Activated CD4-positive, alpha-beta T cell treated with anti-CD3 and anti-CD28 coated beads for 36 hours (primary cell): Measurements from ENCODE around the gene UBE2E2. TPM values are rescaled to one million over a fixed set of nuclear protein-coding genes. Genes with fewer than 3 reads are reported as not detected.

Source experiments
- ATAC-seq: fragments of 200-7000 bp; cut with Tn5 transposase; one replicate; pipeline ENCODE4 v1.10.0; 2021; ENCODE audit warnings: mild to moderate bottlenecking, moderate library complexity
- CTCF ChIA-PET: fragments of 350-600 bp; sonication (Branson Sonifier 250); formaldehyde crosslinking; loops from one replicate; lab custom pipeline; 2021; ENCODE audit warnings: antibody characterized with exemption; lab: Charles Lee
- POLR2A ChIA-PET: fragments of 350-600 bp; sonication (Branson Sonifier 250); formaldehyde crosslinking; loops from one replicate; lab custom pipeline; 2021; ENCODE audit warnings: antibody characterized with exemption, inconsistent platforms; lab: Charles Lee
- DNase-seq: peaks from one replicate; pipeline ENCODE4 v3.0.0-alpha.2; 2020
- H3K27ac Mint-ChIP-seq: one replicate; pipeline ENCODE4 v1.8.0; 2021; ENCODE audit warnings: mixed read lengths
- H3K27me3 Mint-ChIP-seq: one replicate; pipeline ENCODE4 v1.8.0; 2021; ENCODE audit warnings: mixed read lengths
- H3K36me3 Mint-ChIP-seq: one replicate; pipeline ENCODE4 v1.8.0; 2021; ENCODE audit warnings: low read depth, mixed read lengths
- H3K4me1 Mint-ChIP-seq: one replicate; pipeline ENCODE4 v1.8.0; 2021; ENCODE audit warnings: mixed read lengths
- H3K4me3 Mint-ChIP-seq: one replicate; pipeline ENCODE4 v1.8.0; 2021; ENCODE audit warnings: mild to moderate bottlenecking, moderate library complexity, mixed read lengths
- H3K9me3 Mint-ChIP-seq: one replicate; pipeline ENCODE4 v1.8.0; 2021; ENCODE audit warnings: low read depth, mixed read lengths
- intact Hi-C, 2 experiments: fragments of 100-400 bp; cut with DNase I in 1 of 2; cut with micrococcal nuclease in 1 of 2; formaldehyde crosslinking; loops; one replicate each; pipeline versions ENCODE4 v1.14.2 to v1.15.1; 2022 to 2024; cut with DNase I, micrococcal nuclease
- total RNA-seq, 2 experiments: library from RNA; stranded (reverse); gene quantifications; one replicate each; pipeline ENCODE4 v1.2.3, GENCODE V29; 2021

UBE2E2 gene
- total RNA-seq, 2 experiments from 2014 or later: 13.5 to 18.2 TPM

DNA sequence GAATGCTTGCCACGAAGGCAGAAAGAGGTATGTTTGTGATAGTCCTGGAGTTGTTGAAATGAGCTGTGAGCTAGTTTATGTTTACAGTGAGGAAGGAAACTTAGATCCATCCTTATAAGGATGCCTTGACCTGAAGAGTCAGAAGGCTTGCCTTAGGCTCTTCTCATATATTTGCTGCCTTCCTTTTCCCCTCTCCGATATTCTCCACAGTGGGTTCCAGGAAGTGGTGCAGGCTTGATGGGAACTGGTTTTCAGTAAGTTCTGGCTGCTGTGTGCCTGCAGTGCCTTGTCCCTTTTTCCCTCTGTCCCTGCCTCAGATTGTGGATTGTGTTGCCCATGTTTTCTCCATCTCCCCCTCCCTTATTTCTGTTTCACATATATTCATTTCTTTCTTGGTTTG lies 315.3 kb downstream of the UBE2E2 start:
- POLR2A ChIA-PET: no interaction called here
- no peak for DNase-seq
- CTCF ChIA-PET: no interaction called here
- intact Hi-C loops: no loop called here
- no peak overlapping the region for H3K27ac Mint-ChIP-seq
- no peaks in the 10 kb centered on the region for H3K36me3 Mint-ChIP-seq
- no peak for ATAC-seq
- no peak overlapping the region for H3K4me3 Mint-ChIP-seq
- no peaks in the 10 kb centered on the region for H3K9me3 Mint-ChIP-seq
- no peaks in the 10 kb centered on the region for H3K4me1 Mint-ChIP-seq
- no peaks in the 10 kb centered on the region for H3K27me3 Mint-ChIP-seq

GRCh38 chr3:23519314-23520208 lies 316.4 kb downstream of the UBE2E2 start:
- Mint-ChIP-seq H3K4me1 (no peaks in the 10 kb centered on the region), H3K27ac (no peak overlapping the region), H3K27me3 (no peaks in the 10 kb centered on the region), H3K9me3 (no peaks in the 10 kb centered on the region), H3K36me3 (no peaks in the 10 kb centered on the region), H3K4me3 (no peak overlapping the region)
- DNase-seq (no peak), ATAC-seq (no peak)
- intact Hi-C loops: no loop called here
- POLR2A ChIA-PET: no interaction called here
- CTCF ChIA-PET: no interaction called here

DNA sequence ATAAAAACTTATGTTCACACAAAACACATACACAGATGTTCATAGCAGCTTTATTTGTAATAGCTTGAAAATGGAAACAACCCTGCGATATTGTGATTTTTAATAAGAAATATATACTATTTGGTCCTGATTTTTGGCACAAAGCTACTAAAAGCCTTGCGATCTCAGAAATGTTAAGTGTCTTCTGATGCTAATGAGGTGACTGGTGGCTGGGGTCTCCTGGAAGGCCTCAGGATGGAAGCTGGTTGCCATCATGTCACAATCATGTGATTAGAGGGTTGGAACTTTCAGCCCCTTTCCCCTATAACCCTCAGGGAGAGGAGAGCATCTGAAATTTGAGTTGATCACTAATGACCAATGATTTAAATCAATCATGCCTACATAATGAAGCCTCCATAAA lies 324.2 kb downstream of the UBE2E2 start:
- intact Hi-C loops: no loop called here
- ChIA-PET POLR2A (no interaction called here), CTCF (interaction anchor here (0.5 kb wide), 1 partner anchor 33 kb away, joined by 3 read pairs; no protein-coding TSS in a partner anchor)
- Mint-ChIP-seq H3K27me3 (no peaks in the 10 kb centered on the region), H3K4me3 (no peak overlapping the region), H3K27ac (no peak overlapping the region), H3K4me1 (no peaks in the 10 kb centered on the region), H3K36me3 (no peaks in the 10 kb centered on the region), H3K9me3 (no peaks in the 10 kb centered on the region)
- no peak for DNase-seq
- ATAC-seq: no peak

- DNase-seq (no peak), ATAC-seq (no peak)
- POLR2A ChIA-PET: interaction anchor here (0.6 kb wide), 1 partner anchor 525 kb away, joined by 4 read pairs; no protein-coding TSS in a partner anchor
- H3K36me3 Mint-ChIP-seq: no peaks in the 10 kb centered on the region
- no peak overlapping the region for H3K4me3 Mint-ChIP-seq
- H3K9me3 Mint-ChIP-seq: no peaks in the 10 kb centered on the region
- no peaks in the 10 kb centered on the region for H3K4me1 Mint-ChIP-seq
- CTCF ChIA-PET: no interaction called here
- no peak overlapping the region for H3K27ac Mint-ChIP-seq
- intact Hi-C loops: no loop called here
- no peaks in the 10 kb centered on the region for H3K27me3 Mint-ChIP-seq
These were observed 330.5 kb downstream of the UBE2E2 start for GRCh38 chr3:23533596-23533995.

GRCh38 chr3:23533996-23534395 lies 330.9 kb downstream of the UBE2E2 start:
- CTCF ChIA-PET: no interaction called here
- intact Hi-C loops: no loop called here

DNA sequence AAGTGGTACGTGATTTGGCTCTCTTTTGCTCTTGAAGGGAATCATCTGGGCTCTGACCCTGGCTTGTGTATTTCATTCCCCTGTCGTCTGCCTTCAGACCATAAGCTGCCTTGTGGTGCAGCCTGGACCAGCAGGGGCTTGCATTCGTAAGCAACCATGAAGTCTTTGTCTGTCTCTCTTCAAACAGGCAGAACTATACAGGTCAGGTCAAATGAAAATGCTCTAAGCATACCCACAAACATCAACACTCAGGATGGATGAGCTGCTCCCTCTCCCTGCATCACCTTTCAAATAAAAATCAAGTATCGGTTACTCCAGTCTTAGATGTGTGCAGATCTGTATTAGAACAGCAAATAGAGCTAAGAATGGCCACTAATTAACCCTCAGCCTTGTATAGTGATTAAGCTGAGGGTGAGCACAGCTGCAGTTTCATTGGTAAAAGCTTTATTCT lies 334.0 kb downstream of the UBE2E2 start:
- no peaks in the 10 kb centered on the region for H3K9me3 Mint-ChIP-seq
- H3K4me3 Mint-ChIP-seq: no peak overlapping the region
- H3K27me3 Mint-ChIP-seq: no peaks in the 10 kb centered on the region
- no peak for DNase-seq
- intact Hi-C loops: no loop called here
- ATAC-seq: no peak
- ChIA-PET CTCF (no interaction called here), POLR2A (no interaction called here)
- no peaks in the 10 kb centered on the region for H3K4me1 Mint-ChIP-seq
- no peaks in the 10 kb centered on the region for H3K36me3 Mint-ChIP-seq
- no peak overlapping the region for H3K27ac Mint-ChIP-seq

More at GRCh38 chr3:23533996-23534395, 330.9 kb downstream of the UBE2E2 start:
- H3K36me3 Mint-ChIP-seq: no peaks in the 10 kb centered on the region
- no peak overlapping the region for H3K27ac Mint-ChIP-seq
- DNase-seq (no peak), ATAC-seq (no peak)
- H3K9me3 Mint-ChIP-seq: no peaks in the 10 kb centered on the region
- H3K4me3 Mint-ChIP-seq: no peak overlapping the region
- POLR2A ChIA-PET: no interaction called here
- H3K4me1 Mint-ChIP-seq: no peaks in the 10 kb centered on the region
- no peaks in the 10 kb centered on the region for H3K27me3 Mint-ChIP-seq

GRCh38 chr3:23539185-23539584 lies 336.1 kb downstream of the UBE2E2 start:
- H3K9me3 Mint-ChIP-seq: peaks cover 1% of the 10 kb centered on the region
- ChIA-PET POLR2A (no interaction called here), CTCF (no interaction called here)
- no peaks in the 10 kb centered on the region for H3K27me3 Mint-ChIP-seq
- intact Hi-C loops: no loop called here
- H3K27ac Mint-ChIP-seq: no peak overlapping the region
- no peaks in the 10 kb centered on the region for H3K36me3 Mint-ChIP-seq
- no peaks in the 10 kb centered on the region for H3K4me1 Mint-ChIP-seq
- no peak overlapping the region for H3K4me3 Mint-ChIP-seq
- DNase-seq (no peak), ATAC-seq (no peak)

DNA sequence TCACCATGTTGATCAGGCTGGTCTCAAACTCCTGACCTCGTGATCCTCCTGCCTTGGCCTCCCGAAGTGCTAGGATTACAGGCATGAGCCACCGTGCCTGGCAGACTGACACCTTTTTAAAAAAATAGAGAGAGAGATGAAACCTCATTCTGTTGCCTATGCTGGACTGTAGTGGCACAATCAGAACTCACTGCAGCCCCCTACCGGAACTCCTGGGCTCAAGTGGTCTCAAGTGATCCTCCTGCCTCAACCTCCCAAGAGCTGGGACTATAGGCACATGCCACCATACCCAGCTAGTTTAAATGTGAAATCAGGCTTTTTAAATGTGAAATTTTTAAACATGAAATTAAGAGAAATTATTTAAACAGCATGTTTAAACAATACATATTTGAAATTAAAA lies 337.5 kb downstream of the UBE2E2 start:
- no peak overlapping the region for H3K4me3 Mint-ChIP-seq
- H3K27me3 Mint-ChIP-seq: no peaks in the 10 kb centered on the region
- no peak for DNase-seq
- POLR2A ChIA-PET: no interaction called here
- H3K36me3 Mint-ChIP-seq: no peaks in the 10 kb centered on the region
- peaks cover 1% of the 10 kb centered on the region for H3K9me3 Mint-ChIP-seq
- ATAC-seq: no peak
- no peak overlapping the region for H3K27ac Mint-ChIP-seq
- CTCF ChIA-PET: no interaction called here
- intact Hi-C loops: no loop called here
- no peaks in the 10 kb centered on the region for H3K4me1 Mint-ChIP-seq

- ATAC-seq: no peak
These were observed 339.0 kb downstream of the UBE2E2 start for GRCh38 chr3:23542079-23542478.

DNA sequence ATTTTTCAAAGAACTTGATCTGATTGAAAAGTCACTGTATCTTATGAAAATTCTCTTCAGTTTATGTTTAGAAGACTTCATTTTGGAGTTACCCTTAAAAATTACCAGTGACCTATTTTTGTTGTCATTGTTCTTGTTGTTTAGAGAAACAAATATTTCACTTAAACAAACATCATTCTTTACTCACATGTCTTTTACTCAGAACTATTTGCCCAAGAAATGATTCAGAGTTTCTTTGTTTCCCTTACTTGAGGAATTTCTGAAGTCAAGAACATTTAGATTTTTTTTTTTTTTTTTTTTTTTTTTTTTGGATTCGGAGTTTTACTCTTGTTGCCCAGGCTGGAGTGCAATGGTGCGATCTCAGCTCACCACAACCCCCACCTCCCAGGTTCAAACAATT lies 343.1 kb downstream of the UBE2E2 start:
- no peaks in the 10 kb centered on the region for H3K27me3 Mint-ChIP-seq
- no peaks in the 10 kb centered on the region for H3K36me3 Mint-ChIP-seq
- no peaks in the 10 kb centered on the region for H3K4me1 Mint-ChIP-seq
- no peak for ATAC-seq
- ChIA-PET CTCF (no interaction called here), POLR2A (no interaction called here)
- H3K9me3 Mint-ChIP-seq: peaks cover 1% of the 10 kb centered on the region
- no peak overlapping the region for H3K27ac Mint-ChIP-seq
- H3K4me3 Mint-ChIP-seq: no peak overlapping the region
- no peak for DNase-seq
- intact Hi-C loops: no loop called here

More at GRCh38 chr3:23542079-23542478, 339.0 kb downstream of the UBE2E2 start:
- intact Hi-C loops: no loop called here
- ChIA-PET POLR2A (no interaction called here), CTCF (no interaction called here)
- peaks cover 1% of the 10 kb centered on the region for H3K9me3 Mint-ChIP-seq
- DNase-seq: no peak
- no peaks in the 10 kb centered on the region for H3K27me3 Mint-ChIP-seq
- no peaks in the 10 kb centered on the region for H3K36me3 Mint-ChIP-seq
- H3K27ac Mint-ChIP-seq: no peak overlapping the region
- no peaks in the 10 kb centered on the region for H3K4me1 Mint-ChIP-seq
- no peak overlapping the region for H3K4me3 Mint-ChIP-seq

DNA sequence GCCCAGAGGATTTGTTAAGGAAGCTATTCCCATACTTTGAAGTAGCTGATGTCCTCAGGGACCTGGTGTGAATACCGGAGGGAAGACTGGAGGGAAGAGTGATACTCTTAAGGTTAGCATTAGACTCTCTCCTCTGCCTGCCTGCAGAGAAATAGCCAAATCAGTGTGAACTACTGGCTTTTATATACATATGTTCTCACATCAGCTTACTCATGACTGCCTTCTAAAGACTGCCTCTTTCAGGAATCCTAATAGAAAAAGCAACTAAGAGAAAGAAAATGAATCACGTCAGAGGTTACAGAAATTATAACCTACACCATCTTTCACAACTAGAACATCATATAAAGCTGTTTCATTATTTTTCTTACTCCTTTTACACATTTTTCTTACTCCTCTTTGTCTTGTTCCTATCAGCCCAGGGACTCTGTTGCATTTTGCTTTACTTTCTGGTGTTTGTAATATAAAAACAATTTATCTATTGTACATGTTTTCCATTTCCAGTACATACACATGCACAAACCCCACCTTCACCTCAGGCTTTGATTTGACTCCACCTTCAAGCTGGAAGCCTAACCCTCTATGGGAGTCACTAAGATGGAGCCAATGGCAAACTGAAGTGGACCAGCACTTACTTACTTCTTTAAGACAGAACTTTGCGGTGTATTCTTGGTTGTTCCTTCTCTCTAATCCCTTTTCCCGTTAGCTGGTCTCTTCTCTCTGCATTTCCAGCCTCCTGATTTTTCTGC lies 345.0 kb downstream of the UBE2E2 start:
- POLR2A ChIA-PET: no interaction called here
- no peaks in the 10 kb centered on the region for H3K36me3 Mint-ChIP-seq
- H3K4me1 Mint-ChIP-seq: no peaks in the 10 kb centered on the region
- no peak for DNase-seq
- CTCF ChIA-PET: interaction anchor here (1.1 kb wide), 1 partner anchor 462 kb away, joined by 3 read pairs; no protein-coding TSS in a partner anchor
- H3K9me3 Mint-ChIP-seq: peaks cover 1% of the 10 kb centered on the region
- no peak overlapping the region for H3K4me3 Mint-ChIP-seq
- peak; percentile 53 for ATAC-seq
- intact Hi-C loops: no loop called here
- no peaks in the 10 kb centered on the region for H3K27me3 Mint-ChIP-seq
- no peak overlapping the region for H3K27ac Mint-ChIP-seq

DNA sequence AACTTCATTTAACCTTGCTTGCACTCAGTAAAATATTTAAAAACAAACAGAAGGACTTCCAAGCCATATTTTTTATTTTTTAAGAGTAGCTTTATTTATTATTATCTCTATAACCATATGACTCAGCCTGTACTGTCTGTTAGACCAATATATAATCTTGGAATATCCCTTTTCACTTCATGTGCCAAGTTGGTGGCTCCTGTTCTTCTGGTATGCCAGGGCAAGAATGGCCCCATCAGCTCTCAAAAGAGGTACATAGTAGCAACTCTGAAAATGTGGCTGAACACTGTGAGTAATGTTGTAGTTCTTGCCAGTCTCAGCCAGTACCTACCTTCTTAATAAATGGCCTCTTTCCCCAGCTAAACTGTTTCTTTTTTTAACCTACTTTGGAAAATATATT lies 345.6 kb downstream of the UBE2E2 start:
- CTCF ChIA-PET: no interaction called here
- H3K4me1 Mint-ChIP-seq: no peaks in the 10 kb centered on the region
- no peaks in the 10 kb centered on the region for H3K27me3 Mint-ChIP-seq
- no peak overlapping the region for H3K27ac Mint-ChIP-seq
- H3K36me3 Mint-ChIP-seq: no peaks in the 10 kb centered on the region
- H3K9me3 Mint-ChIP-seq: no peaks in the 10 kb centered on the region
- no peak for DNase-seq
- intact Hi-C loops: no loop called here
- H3K4me3 Mint-ChIP-seq: no peak overlapping the region
- no peak for ATAC-seq
- POLR2A ChIA-PET: no interaction called here
